Motor neuron (in vitro differentiated cells): ENCODE measurements around the gene MARCO. TPM values are rescaled to one million over a fixed set of nuclear protein-coding genes. Genes with fewer than 3 reads are reported as not detected.

Experiments used
- ATAC-seq, 8 experiments: fragments of 200-7000 bp; cut with Tn5 transposase; replicated peaks in 6 of 8; 2 replicates each; pipeline ENCODE4 v1.8.0; 2021; ENCODE audit warnings: mild to moderate bottlenecking in 8 of 8, moderate library complexity in 8 of 8
- H3K27ac ChIP-seq, 2 donors: fragments of 250-450 bp; sonication (Bioruptor Pico); 2 replicates each; pipeline ENCODE4 v1.9.0; 2021; ENCODE audit warnings: antibody characterized with exemption in 2 of 2, mild to moderate bottlenecking in 2 of 2, moderate library complexity in 1 of 2
- H3K4me1 ChIP-seq, 2 donors: fragments of 250-450 bp; sonication (Bioruptor Pico); replicated peaks in 1 of 2; 2 replicates each; pipeline ENCODE4 v1.6.1; 2021; ENCODE audit warnings: antibody characterized with exemption in 2 of 2, mild to moderate bottlenecking in 2 of 2, moderate library complexity in 1 of 2
- H3K4me3 ChIP-seq, 5 donors: fragments of 250-450 bp; sonication (Bioruptor Pico); 2 replicates each; pipeline ENCODE4 v1.9.0; 2021; ENCODE audit warnings: antibody characterized with exemption in 5 of 5, mild to moderate bottlenecking in 5 of 5, moderate library complexity in 4 of 5
- WGBS, 10 experiments: fragments of 450-650 bp; shearing (Covaris generic); methylation state at CpG; one replicate each; pipeline ENCODE4 v1.0.0; 2022; 5-methylcytosine and 5-hydroxymethylcytosine counted together
- in situ Hi-C, 9 experiments: fragments of 400-800 bp; cut with MboI; loops; one replicate each; pipeline ENCODE4 v1.15.0; 2021; ENCODE audit warnings: low sequenced_read_pairs in 9 of 9, low pct_unique_long_range_greater_than_20kb in 2 of 9; ENCODE audit not compliant: unreplicated experiment in 9 of 9
- total RNA-seq, 8 experiments: library from RNA; unstranded; fragments of 300-600 nt; gene quantifications; 2 replicates each; pipeline versions ENCODE4 v1.2.3 to v1.2.4, GENCODE V29; 2022

The MARCO gene
- total RNA-seq, 8 experiments from 2014 or later, result 1.6 TPM; not detected in 7

GRCh38 chr2:118913131-118913802 is 28.7 kb upstream of the MARCO start:
- H3K4me3 ChIP-seq, result no peak overlapping the region
- in situ Hi-C loops, result no loop called here
- 29 to 100% (median 63%) methylated on average over 1 to 3 of the region's 3 CpGs; no CpG with 5 or more reads in 2 of the 10 experiments for WGBS, 10 experiments
- no peak overlapping the region for H3K27ac ChIP-seq
- peaks cover 0 to 12% of the 10 kb centered on the region in 2 donors for H3K4me1 ChIP-seq
- ATAC-seq, result peak in 2 of 8 experiments; percentile 16 to 31

DNA sequence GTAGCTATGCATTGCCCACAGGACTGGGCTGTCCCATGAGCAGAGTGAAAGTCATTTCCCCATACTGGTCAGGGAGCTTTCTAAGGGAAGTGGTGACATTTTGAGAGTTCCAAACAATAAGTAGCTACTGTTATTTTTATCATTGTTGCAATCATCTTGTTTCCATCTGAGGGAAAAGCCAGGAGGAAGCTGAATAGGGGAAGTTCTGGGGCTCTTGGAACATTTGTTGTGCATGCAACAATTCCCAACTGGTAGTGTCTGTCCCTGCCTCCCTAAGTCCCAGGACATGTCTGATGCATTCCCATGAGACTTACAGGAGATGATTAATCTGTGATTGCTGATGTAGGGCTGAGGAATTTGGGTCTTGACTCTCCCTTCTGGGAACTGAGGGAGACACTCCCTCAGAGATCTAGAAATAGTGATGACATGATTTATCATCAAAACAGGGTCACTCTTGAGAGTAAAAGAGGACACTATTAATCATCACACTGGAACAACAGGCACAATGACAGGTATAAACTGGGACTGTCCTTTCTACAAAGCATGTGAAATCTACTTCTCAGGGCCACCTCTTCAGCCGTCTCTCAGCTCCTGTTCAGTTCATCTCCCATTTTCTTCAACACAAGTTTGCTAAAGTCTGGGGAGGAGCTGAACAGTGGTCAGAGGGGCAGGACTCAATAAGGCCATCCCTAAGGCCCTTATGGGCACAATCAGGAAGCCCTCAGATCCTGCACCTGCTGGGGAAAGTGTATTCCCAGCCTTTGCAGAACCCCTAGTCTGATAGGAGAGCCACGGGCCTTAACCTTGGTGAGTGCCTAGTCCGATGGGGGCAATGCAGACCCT is 28.0 kb upstream of the MARCO start:
- WGBS, 10 experiments, result 24 to 92% (median 29%) methylated on average over 1 to 3 of the region's 3 CpGs; no CpG with 5 or more reads in 7 of the 10 experiments
- in situ Hi-C loops, result no loop called here

GRCh38 chr2:118914721-118915453 is 27.1 kb upstream of the MARCO start:
- in situ Hi-C loops, result no loop called here
- H3K4me3 ChIP-seq, result no peak overlapping the region
- 0 to 100% (median 82%) methylated on average over 1 to 7 of the region's 9 CpGs; no CpG with 5 or more reads in 2 of the 10 experiments for WGBS, 10 experiments
- no peak overlapping the region for H3K27ac ChIP-seq
- H3K4me1 ChIP-seq, result peaks cover 0 to 12% of the 10 kb centered on the region in 2 donors
- no peak for ATAC-seq

More for the DNA sequence above, 28.0 kb upstream of the MARCO start:
- Histone ChIP-seq H3K4me3 (no peak overlapping the region), H3K4me1 (peaks cover 0 to 12% of the 10 kb centered on the region in 2 donors), H3K27ac (no peak overlapping the region)
- peak in 6 of 8 experiments; percentile 11 to 96 (median 38) for ATAC-seq

- peaks cover 0 to 10% of the 10 kb centered on the region in 2 donors for H3K4me1 ChIP-seq
- H3K27ac ChIP-seq, result no peak overlapping the region
- no peak for ATAC-seq
- no peak overlapping the region for H3K4me3 ChIP-seq
- WGBS, 10 experiments, result 17 to 67% (median 20%) methylated on average over 1 of the region's 1 CpG; no CpG with 5 or more reads in 7 of the 10 experiments
- in situ Hi-C loops, result no loop called here
Observed at GRCh38 chr2:118918017-118918416, 24.0 kb upstream of the MARCO start.

DNA sequence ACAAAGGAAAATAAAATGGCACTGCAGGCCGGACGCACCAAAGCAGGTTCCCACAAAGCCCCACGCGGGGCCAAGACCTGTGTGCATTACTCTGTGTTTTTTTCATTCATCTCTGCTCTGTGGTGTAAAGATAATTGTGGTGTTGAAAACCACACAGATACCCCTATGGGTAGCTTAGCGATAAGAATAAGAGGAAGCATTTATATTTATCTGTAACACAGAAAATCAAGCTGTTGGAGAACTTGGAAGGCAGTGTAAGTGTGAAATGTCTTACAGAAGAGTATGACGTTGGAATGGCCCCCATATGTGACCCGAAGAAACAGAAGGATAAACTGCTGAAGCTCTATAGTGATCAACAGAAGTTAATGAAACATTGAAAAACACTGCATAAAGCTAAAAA is 20.3 kb upstream of the MARCO start:
- no peaks in the 10 kb centered on the region for H3K4me1 ChIP-seq
- H3K27ac ChIP-seq, result no peak overlapping the region
- no peak overlapping the region for H3K4me3 ChIP-seq
- in situ Hi-C loops, result no loop called here
- 24 to 91% (median 69%) methylated on average over 2 to 7 of the region's 7 CpGs for WGBS, 10 experiments
- no peak for ATAC-seq

GRCh38 chr2:118922254-118922653 is 19.7 kb upstream of the MARCO start:
- H3K4me3 ChIP-seq, result no peak overlapping the region
- H3K27ac ChIP-seq, result no peak overlapping the region
- ATAC-seq, result peak in 4 of 8 experiments; percentile 26 to 99 (median 90)
- 0 to 100% (median 58%) methylated on average over 1 to 2 of the region's 2 CpGs; no CpG with 5 or more reads in 2 of the 10 experiments for WGBS, 10 experiments
- no peaks in the 10 kb centered on the region for H3K4me1 ChIP-seq
- in situ Hi-C loops, result no loop called here

DNA sequence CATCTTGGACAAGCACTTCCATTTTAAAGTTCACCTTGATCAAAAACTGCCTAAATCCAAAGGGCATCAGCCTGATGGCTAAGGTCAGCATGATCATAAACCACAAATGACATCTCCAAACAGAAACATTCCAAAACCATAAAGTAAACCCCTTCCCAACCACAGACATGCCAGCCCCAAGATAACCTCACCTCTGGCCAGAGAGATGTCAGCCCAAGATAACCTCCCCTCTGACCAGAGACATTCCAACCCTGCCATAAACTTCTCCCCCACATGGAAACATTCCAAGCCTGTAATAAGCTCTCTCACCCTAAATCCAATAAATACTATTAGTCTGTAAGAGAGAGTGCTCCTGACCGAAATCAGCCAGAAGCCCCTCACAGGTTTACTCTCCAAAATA is 18.6 kb upstream of the MARCO start:
- in situ Hi-C loops, result no loop called here
- ATAC-seq, result no peak
- no peaks in the 10 kb centered on the region for H3K4me1 ChIP-seq
- H3K4me3 ChIP-seq, result no peak overlapping the region
- WGBS, 10 experiments, result 0 to 80% (median 46%) methylated on average over 1 of the region's 1 CpG; no CpG with 5 or more reads in 6 of the 10 experiments
- H3K27ac ChIP-seq, result no peak overlapping the region

GRCh38 chr2:118925476-118925875 is 16.5 kb upstream of the MARCO start:
- H3K4me3 ChIP-seq, result no peak overlapping the region
- H3K27ac ChIP-seq, result no peak overlapping the region
- in situ Hi-C loops, result no loop called here
- H3K4me1 ChIP-seq, result no peaks in the 10 kb centered on the region
- ATAC-seq, result no peak
- WGBS, 10 experiments, result 0 to 100% (median 69%) methylated on average over 1 to 5 of the region's 5 CpGs; no CpG with 5 or more reads in 3 of the 10 experiments

GRCh38 chr2:118925981-118926380 is 16.0 kb upstream of the MARCO start:
- Histone ChIP-seq H3K4me1 (no peaks in the 10 kb centered on the region), H3K4me3 (no peak overlapping the region), H3K27ac (no peak overlapping the region)
- no peak for ATAC-seq
- in situ Hi-C loops, result no loop called here
- 0 to 100% (median 67%) methylated on average over 1 of the region's 1 CpG; no CpG with 5 or more reads in 1 of the 10 experiments for WGBS, 10 experiments

DNA sequence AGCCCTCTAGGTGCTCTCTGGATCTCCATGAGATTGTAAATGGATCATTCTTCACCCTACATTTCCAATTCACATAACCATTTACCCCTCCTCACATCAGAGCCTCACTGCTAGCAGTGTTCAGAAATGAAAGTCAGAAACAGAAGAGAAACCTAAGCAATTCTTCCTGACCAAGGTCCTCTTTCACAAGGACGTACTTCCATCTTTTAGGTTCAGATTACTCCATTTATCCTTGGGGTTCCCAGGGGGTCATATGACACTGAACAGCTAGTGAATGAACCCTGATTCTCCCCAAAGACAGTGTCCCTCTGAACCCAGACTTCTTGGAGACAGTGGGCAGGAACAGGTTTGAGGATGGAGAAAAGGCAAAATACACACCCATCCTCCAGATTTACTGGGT is 12.9 kb upstream of the MARCO start:
- no peak for ATAC-seq
- in situ Hi-C loops, result no loop called here
- Histone ChIP-seq H3K4me3 (no peak overlapping the region), H3K4me1 (no peaks in the 10 kb centered on the region), H3K27ac (no peak overlapping the region)
- whole genome bisulfite sequencing, 10 experiments, result 0 to 100% (median 50%) methylated on average over 1 of the region's 1 CpG; no CpG with 5 or more reads in 6 of the 10 experiments

DNA sequence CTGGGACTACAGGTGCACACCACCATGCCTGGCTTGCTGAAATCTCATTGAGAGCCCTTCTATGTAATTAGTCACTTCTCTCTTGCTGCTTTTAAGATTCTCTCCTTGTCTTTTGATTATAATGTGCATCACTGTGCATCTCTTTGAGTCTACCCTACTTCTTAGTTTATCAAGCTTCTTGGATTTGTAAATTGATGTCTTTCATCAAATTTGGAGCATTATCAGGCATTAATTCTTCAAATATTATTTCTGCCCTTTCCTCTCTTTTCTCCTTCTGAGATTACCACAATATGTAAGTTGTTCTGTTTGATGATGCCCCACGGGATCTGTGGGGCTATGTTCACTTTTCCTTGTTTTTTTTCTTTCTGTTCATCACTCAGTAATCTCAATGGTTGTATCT is 9.0 kb upstream of the MARCO start:
- in situ Hi-C loops, result no loop called here

DNA sequence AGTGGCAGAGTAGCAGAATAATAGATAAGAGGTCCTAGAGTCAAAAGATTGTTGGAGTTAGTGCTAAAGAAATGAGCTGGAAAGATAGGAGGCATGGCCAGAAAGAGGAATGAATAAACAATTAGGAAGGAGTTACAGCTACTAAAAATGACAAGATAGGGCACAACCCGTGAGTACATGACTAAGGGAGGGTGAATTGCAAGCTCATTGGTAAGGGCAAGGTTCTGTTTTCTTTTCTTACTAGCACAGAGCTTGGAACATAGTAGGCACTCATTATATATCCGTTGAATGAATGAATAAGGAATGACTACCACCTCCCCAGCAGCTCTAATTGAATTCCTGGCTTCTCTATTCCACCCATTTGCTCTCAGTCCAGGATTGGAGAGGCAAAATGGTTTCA is 5.7 kb upstream of the MARCO start:
- peak in 1 of 8 experiments; percentile 52 for ATAC-seq
- Histone ChIP-seq H3K4me1 (no peaks in the 10 kb centered on the region), H3K27ac (no peak overlapping the region), H3K4me3 (no peak overlapping the region)
- WGBS, 10 experiments, result 0 to 86% (median 60%) methylated on average over 1 to 2 of the region's 2 CpGs; no CpG with 5 or more reads in 1 of the 10 experiments
- in situ Hi-C loops, result no loop called here

More for the DNA sequence above, 9.0 kb upstream of the MARCO start:
- 0 to 55% (median 28%) methylated on average over 1 of the region's 1 CpG for WGBS, 10 experiments
- Histone ChIP-seq H3K4me3 (no peak overlapping the region), H3K4me1 (no peaks in the 10 kb centered on the region), H3K27ac (no peak overlapping the region)
- ATAC-seq, result no peak

DNA sequence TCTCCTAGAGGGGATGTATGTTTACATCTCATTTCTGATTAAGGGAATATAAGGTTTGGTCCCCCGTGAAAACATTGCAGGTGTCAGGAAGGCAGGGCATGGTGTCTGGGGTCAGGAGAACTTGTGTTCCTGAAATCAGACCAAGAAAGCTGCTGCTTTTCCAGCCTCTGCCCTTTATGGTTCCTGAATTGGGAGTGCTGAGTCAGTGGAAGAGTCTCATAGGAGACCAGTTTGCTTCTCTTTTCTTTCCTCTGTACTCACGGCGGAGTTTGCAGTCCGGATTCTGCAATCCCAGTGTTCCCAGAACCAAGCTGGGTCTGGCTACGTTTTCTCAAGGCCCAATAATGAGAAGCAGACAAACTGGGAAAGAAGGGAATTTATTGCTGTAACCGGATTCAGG is 5.1 kb upstream of the MARCO start:
- 28 to 100% (median 76%) methylated on average over 1 to 6 of the region's 6 CpGs; no CpG with 5 or more reads in 2 of the 10 experiments for WGBS, 10 experiments
- no peak for ATAC-seq
- Histone ChIP-seq H3K4me3 (no peak overlapping the region), H3K27ac (no peak overlapping the region), H3K4me1 (no peaks in the 10 kb centered on the region)
- in situ Hi-C loops, result no loop called here
